KMS-11 (cell line): ENCODE measurements around the gene COPRS.
A peak's percentile ranks its signal among the peaks of the same experiment; 100 is the strongest.

ENCODE experiments used
- H2AFZ ChIP-seq: fragments of 200-600 bp; sonication (generic); 2 replicates; pipeline ENCODE4 v1.6.1; 2016; ENCODE audit warnings: antibody characterized with exemption, mixed run types, low read depth
- H3K27ac ChIP-seq: fragments of 200-600 bp; sonication (generic); 2 replicates; pipeline ENCODE4 v1.6.1; 2016; ENCODE audit warnings: mild to moderate bottlenecking, mixed run types
- H3K27me3 ChIP-seq: fragments of 200-600 bp; sonication (generic); 2 replicates; pipeline ENCODE4 v1.6.1; 2017; ENCODE audit warnings: mild to moderate bottlenecking, low read depth, mixed run types, moderate library complexity; ENCODE audit not compliant: insufficient read depth
- H3K36me3 ChIP-seq: fragments of 200-600 bp; sonication (generic); 2 replicates; pipeline ENCODE4 v1.6.1; 2017; ENCODE audit warnings: mild to moderate bottlenecking, mixed run types; ENCODE audit not compliant: insufficient read depth
- H3K4me1 ChIP-seq: fragments of 200-600 bp; sonication (generic); 2 replicates; pipeline ENCODE4 v1.6.1; 2016; ENCODE audit warnings: mild to moderate bottlenecking, low read depth, mixed run types; ENCODE audit not compliant: poor library complexity, severe bottlenecking
- H3K4me2 ChIP-seq: fragments of 200-600 bp; sonication (generic); 2 replicates; pipeline ENCODE4 v1.7.0; 2016; ENCODE audit warnings: mild to moderate bottlenecking, mixed run types
- H3K4me3 ChIP-seq: fragments of 200-600 bp; sonication (generic); IDR thresholded peaks from 2 replicates; pipeline ENCODE4 v1.6.1; 2017; ENCODE audit warnings: low read depth, low read length, mixed read lengths; ENCODE audit not compliant: insufficient read depth
- H3K79me2 ChIP-seq: fragments of 200-600 bp; sonication (generic); 2 replicates; pipeline ENCODE4 v1.6.1; 2016; ENCODE audit warnings: low read depth, mixed run types; ENCODE audit not compliant: insufficient read depth
- H3K9ac ChIP-seq: fragments of 200-600 bp; sonication (generic); 2 replicates; pipeline ENCODE4 v1.6.1; 2016; ENCODE audit warnings: mild to moderate bottlenecking, mixed run types
- H4K20me1 ChIP-seq: fragments of 200-600 bp; sonication (generic); 2 replicates; pipeline ENCODE4 v1.6.1; 2016; ENCODE audit warnings: mild to moderate bottlenecking, mixed run types; ENCODE audit not compliant: insufficient read depth
- TF ChIP-seq, protein P1 (sequence below): fragments of 200-600 bp; sonication (generic); conservative IDR thresholded peaks from 2 replicates; pipeline ENCODE4 v1.6.1; 2017; ENCODE audit warnings: low read depth, mild to moderate bottlenecking, antibody characterized with exemption, low read length, moderate library complexity, mixed read lengths

Gene COPRS, protein sequence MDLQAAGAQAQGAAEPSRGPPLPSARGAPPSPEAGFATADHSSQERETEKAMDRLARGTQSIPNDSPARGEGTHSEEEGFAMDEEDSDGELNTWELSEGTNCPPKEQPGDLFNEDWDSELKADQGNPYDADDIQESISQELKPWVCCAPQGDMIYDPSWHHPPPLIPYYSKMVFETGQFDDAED

GRCh38 chr17:31858642-31859486 is at the start of gene COPRS:
COPRS (minus strand) TSS chr17:31859244; CDS start chr17:31859199, 45 bp downstream.
- Histone ChIP-seq H2AFZ (peak within 1 kb of the TSS; percentile 81), H3K27me3 (no peaks in the 10 kb centered on the region), H3K4me2 (peak within 1 kb of the TSS; percentile 99), H4K20me1 (no peaks in the 10 kb centered on the region), H3K4me3 (no peak within 1 kb of the TSS), H3K4me1 (peaks cover 31% of the 10 kb centered on the region), H3K27ac (peak within 1 kb of the TSS; percentile 2; the same call in 1 of the 2 replicates), H3K36me3 (peaks cover 6% of the 10 kb centered on the region; the same call in 1 of the 2 replicates), H3K79me2 (peaks cover 24% of the 10 kb centered on the region; the same call in 1 of the 2 replicates), H3K9ac (peak within 1 kb of the TSS; percentile 52; the same call in 1 of the 2 replicates)
- TF ChIP-seq, protein P1, sequence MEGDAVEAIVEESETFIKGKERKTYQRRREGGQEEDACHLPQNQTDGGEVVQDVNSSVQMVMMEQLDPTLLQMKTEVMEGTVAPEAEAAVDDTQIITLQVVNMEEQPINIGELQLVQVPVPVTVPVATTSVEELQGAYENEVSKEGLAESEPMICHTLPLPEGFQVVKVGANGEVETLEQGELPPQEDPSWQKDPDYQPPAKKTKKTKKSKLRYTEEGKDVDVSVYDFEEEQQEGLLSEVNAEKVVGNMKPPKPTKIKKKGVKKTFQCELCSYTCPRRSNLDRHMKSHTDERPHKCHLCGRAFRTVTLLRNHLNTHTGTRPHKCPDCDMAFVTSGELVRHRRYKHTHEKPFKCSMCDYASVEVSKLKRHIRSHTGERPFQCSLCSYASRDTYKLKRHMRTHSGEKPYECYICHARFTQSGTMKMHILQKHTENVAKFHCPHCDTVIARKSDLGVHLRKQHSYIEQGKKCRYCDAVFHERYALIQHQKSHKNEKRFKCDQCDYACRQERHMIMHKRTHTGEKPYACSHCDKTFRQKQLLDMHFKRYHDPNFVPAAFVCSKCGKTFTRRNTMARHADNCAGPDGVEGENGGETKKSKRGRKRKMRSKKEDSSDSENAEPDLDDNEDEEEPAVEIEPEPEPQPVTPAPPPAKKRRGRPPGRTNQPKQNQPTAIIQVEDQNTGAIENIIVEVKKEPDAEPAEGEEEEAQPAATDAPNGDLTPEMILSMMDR = no peak

DNA sequence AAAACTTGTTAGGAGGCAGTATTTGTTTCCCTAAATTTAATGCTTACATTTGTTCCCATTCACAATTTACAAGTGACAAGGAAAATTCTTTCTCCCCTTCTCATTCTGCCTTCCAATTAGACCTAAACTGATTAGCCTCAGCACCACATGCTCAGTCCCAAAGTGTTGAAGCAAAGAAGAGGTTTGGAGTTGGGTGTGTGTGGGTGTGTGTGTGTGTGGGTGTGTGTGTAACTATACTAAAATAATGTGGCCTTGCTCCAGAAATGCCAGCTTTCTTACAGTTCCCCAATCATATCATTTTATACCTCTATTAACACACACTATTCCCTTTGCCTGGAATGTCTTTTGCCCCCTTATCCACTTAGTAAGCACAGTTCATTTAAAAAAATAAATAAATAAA is 49.3 kb upstream of the COPRS start:
- Histone ChIP-seq H3K9ac (no peak overlapping the region), H3K4me2 (no peak overlapping the region), H3K27ac (no peak overlapping the region), H3K79me2 (no peaks in the 10 kb centered on the region), H3K4me3 (no peak overlapping the region), H3K27me3 (no peaks in the 10 kb centered on the region), H4K20me1 (no peaks in the 10 kb centered on the region), H3K36me3 (no peaks in the 10 kb centered on the region), H2AFZ (no peak overlapping the region), H3K4me1 (peaks cover 10% of the 10 kb centered on the region)
- TF ChIP-seq, protein P1 = no peak

DNA sequence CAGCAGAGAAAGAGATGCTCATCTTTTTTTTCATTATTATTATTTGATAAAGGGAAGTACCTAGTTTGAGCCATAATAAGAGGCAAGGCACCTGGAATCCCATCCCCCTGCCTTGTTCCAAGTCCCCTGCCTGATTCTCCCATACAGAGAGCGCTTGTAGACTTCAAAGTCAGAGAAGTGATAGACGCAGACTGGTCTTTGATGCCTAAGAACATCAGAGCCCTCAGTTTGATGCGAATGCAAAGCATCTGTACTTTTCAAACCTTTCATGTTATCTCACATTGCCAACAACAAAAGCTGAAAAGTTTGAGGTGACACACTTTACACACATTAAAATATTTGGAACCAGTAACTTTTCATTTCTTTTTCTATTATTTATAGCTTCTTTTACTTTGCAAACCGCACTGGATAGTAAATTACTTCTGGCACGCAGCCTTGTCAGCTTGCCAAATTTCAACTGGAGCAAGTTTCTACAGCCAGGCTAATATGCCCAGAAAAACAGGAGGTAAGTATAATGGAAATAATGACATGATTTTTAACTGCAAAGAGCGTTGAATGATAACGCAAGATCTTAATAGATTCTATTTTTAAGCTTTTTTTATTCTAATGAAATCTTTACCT is 48.4 kb upstream of the COPRS start:
- H3K4me2 ChIP-seq = no peak overlapping the region

DNA sequence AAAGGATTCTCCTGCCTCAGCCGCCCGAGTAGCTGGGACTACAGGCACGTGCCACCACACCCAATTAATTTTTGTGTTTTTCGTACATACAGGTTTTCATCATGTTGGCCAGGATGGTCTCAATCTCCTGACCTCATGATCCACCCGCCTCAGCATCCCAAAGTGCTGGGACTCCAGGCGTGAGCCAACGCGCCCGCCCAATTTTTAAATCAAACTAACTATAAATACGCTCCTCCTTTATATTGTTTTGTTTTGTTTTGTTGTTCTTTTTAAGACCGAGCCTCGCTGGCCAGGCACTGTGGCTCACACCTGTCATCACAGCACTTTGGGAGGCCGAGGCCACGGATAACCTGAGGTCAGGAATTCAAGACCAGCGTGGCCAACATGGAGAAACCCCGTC is 44.4 kb upstream of the COPRS start:
- no peak overlapping the region for H3K4me3 ChIP-seq
- no peak overlapping the region for H3K9ac ChIP-seq
- peaks cover 29% of the 10 kb centered on the region for H3K79me2 ChIP-seq
- no peak overlapping the region for H2AFZ ChIP-seq
- H3K27ac ChIP-seq = no peak overlapping the region; the same call in 1 of the 2 replicates
- TF ChIP-seq, protein P1 = no peak
- H3K36me3 ChIP-seq = no peaks in the 10 kb centered on the region; the same call in 1 of the 2 replicates
- no peaks in the 10 kb centered on the region for H4K20me1 ChIP-seq
- no peak overlapping the region for H3K4me2 ChIP-seq
- H3K27me3 ChIP-seq = no peaks in the 10 kb centered on the region
- peaks cover 25% of the 10 kb centered on the region for H3K4me1 ChIP-seq

More for the DNA sequence above, 48.4 kb upstream of the COPRS start:
- peaks cover 14% of the 10 kb centered on the region for H3K4me1 ChIP-seq
- TF ChIP-seq, protein P1 = no peak
- H4K20me1 ChIP-seq = no peaks in the 10 kb centered on the region
- no peak overlapping the region for H3K27ac ChIP-seq
- H3K36me3 ChIP-seq = no peaks in the 10 kb centered on the region
- H3K79me2 ChIP-seq = no peaks in the 10 kb centered on the region
- no peak overlapping the region for H3K9ac ChIP-seq
- H3K27me3 ChIP-seq = no peaks in the 10 kb centered on the region
- H2AFZ ChIP-seq = no peak overlapping the region
- H3K4me3 ChIP-seq = no peak overlapping the region
